IMR-90 (cell line): ENCODE results near the gene CLEC16A. TPM values are rescaled to one million over a fixed set of nuclear protein-coding genes. Genes with fewer than 3 reads are reported as not detected.

Experiments used
- ATAC-seq: fragments of 200-7000 bp; cut with Tn5 transposase; 2 replicates; pipeline ENCODE4 v1.9.1; 2020; ENCODE audit warnings: low read depth, mild to moderate bottlenecking, moderate library complexity
- BruUV-seq: library from RNA; stranded (reverse); fragments of 400-500 nt; replicated peaks from 2 replicates; lab custom pipeline; 2021; lab: Mats Ljungman, UMichigan
- CTCF ChIA-PET: fragments of 300-600 bp; formaldehyde crosslinking; extraction: SDS; loops from one replicate; lab custom pipeline; 2021; ENCODE audit warnings: antibody characterized with exemption; lab: Yijun Ruan, JAX
- POLR2A ChIA-PET: fragments of 300-600 bp; sonication (Branson Sonifier 250); formaldehyde crosslinking; loops from one replicate; lab custom pipeline; 2022; ENCODE audit warnings: antibody characterized with exemption; ENCODE audit not compliant: unreplicated experiment; lab: Charles Lee
- DNase-seq: peaks from one replicate; pipeline ENCODE4 v3.0.0; 2013
- H2AFZ ChIP-seq: replicated peaks from 2 replicates; pipeline ENCODE3; 2013; ENCODE audit warnings: low read length, mild to moderate bottlenecking; ENCODE audit not compliant: poor library complexity
- H2AK5ac ChIP-seq: 2 replicates; pipeline ENCODE4 v1.6.1; 2013; ENCODE audit warnings: low read depth, low read length, inconsistent platforms
- H2AK9ac ChIP-seq: replicated peaks from 2 replicates; pipeline ENCODE3; 2013; ENCODE audit warnings: mild to moderate bottlenecking, low read depth, low read length, moderate library complexity; ENCODE audit not compliant: poor library complexity
- H2BK120ac ChIP-seq: 2 replicates; pipeline ENCODE4 v1.6.1; 2013; ENCODE audit warnings: low read depth, low read length, inconsistent platforms
- H2BK15ac ChIP-seq: 3 replicates; pipeline ENCODE4 v1.6.1; 2013; ENCODE audit warnings: low read depth, low read length, inconsistent platforms
- H2BK20ac ChIP-seq: 2 replicates; pipeline ENCODE4 v1.6.1; 2013; ENCODE audit warnings: low read depth, mild to moderate bottlenecking, inconsistent platforms, low read length, moderate library complexity
- H2BK5ac ChIP-seq: 2 replicates; pipeline ENCODE4 v1.6.1; 2013; ENCODE audit warnings: mild to moderate bottlenecking, low read depth, low read length, inconsistent platforms; ENCODE audit not compliant: poor library complexity, severe bottlenecking
- H3K14ac ChIP-seq: replicated peaks from 2 replicates; pipeline ENCODE4 v1.6.1; 2013; ENCODE audit warnings: low read depth, low read length, inconsistent platforms
- H3K18ac ChIP-seq: 2 replicates; pipeline ENCODE4 v1.6.1; 2013; ENCODE audit warnings: low read depth, low read length, control low read depth
- H3K23ac ChIP-seq: 2 replicates; pipeline ENCODE4 v1.6.1; 2013; ENCODE audit warnings: low read depth, low read length, inconsistent platforms
- H3K27ac ChIP-seq: 2 replicates; pipeline ENCODE4 v1.5.1; 2013; ENCODE audit warnings: mild to moderate bottlenecking, control low read depth, low read length; ENCODE audit not compliant: insufficient read depth
- H3K27me3 ChIP-seq: 2 replicates; pipeline ENCODE4 v1.6.1; 2013; ENCODE audit warnings: low read length; ENCODE audit not compliant: control insufficient read depth, insufficient read depth
- H3K36me3 ChIP-seq: 2 replicates; pipeline ENCODE4 v1.6.1; 2013; ENCODE audit warnings: low read length, mixed read lengths; ENCODE audit not compliant: control insufficient read depth, insufficient read depth
- H3K4ac ChIP-seq: 2 replicates; pipeline ENCODE4 v1.6.1; 2013; ENCODE audit warnings: low read depth, low read length, inconsistent platforms
- H3K4me1 ChIP-seq: 2 replicates; pipeline ENCODE4 v1.6.1; 2013; ENCODE audit warnings: low read length, mixed read lengths; ENCODE audit not compliant: control insufficient read depth, insufficient read depth
- H3K4me2 ChIP-seq: 2 replicates; pipeline ENCODE4 v1.6.1; 2013; ENCODE audit warnings: low read depth, mild to moderate bottlenecking, control low read depth, low read length, moderate library complexity
- H3K4me3 ChIP-seq: 2 replicates; pipeline ENCODE4 v1.5.1; 2013; ENCODE audit warnings: low read depth, mild to moderate bottlenecking, control low read depth, low read length, moderate library complexity; ENCODE audit not compliant: insufficient read depth
- H3K56ac ChIP-seq: 2 replicates; pipeline ENCODE4 v1.6.1; 2013; ENCODE audit warnings: low read length, inconsistent platforms; ENCODE audit not compliant: insufficient read depth; ENCODE audit errors: extremely low read depth
- H3K79me1 ChIP-seq, 2 experiments: 2 replicates each; pipeline ENCODE4 v1.6.1; 2013; ENCODE audit warnings: low read length in 2 of 2, inconsistent platforms in 1 of 2, low read depth in 1 of 2
- H3K9ac ChIP-seq: 2 replicates; pipeline ENCODE4 v1.6.1; 2013; ENCODE audit warnings: low read depth, low read length, control low read depth
- H3K9me1 ChIP-seq: 2 replicates; pipeline ENCODE4 v1.6.1; 2013; ENCODE audit warnings: low read length, inconsistent platforms; ENCODE audit not compliant: insufficient read depth
- H3K9me3 ChIP-seq: 2 replicates; pipeline ENCODE4 v1.6.1; 2013; ENCODE audit warnings: low read length; ENCODE audit not compliant: control insufficient read depth, insufficient read depth
- H4K20me1 ChIP-seq: 2 replicates; pipeline ENCODE4 v1.6.1; 2013; ENCODE audit warnings: low read length, inconsistent platforms; ENCODE audit not compliant: insufficient read depth
- H4K5ac ChIP-seq: 2 replicates; pipeline ENCODE4 v1.6.1; 2013; ENCODE audit warnings: mild to moderate bottlenecking, low read depth, low read length, control low read depth
- H4K8ac ChIP-seq, 2 experiments: 2 replicates each; pipeline ENCODE4 v1.6.1; 2013; ENCODE audit warnings: low read depth in 2 of 2, low read length in 2 of 2, control low read depth in 1 of 2, inconsistent platforms in 1 of 2
- H4K91ac ChIP-seq: 2 replicates; pipeline ENCODE4 v1.6.1; 2013; ENCODE audit warnings: low read depth, low read length, inconsistent platforms; ENCODE audit not compliant: insufficient read depth
- BHLHE40 ChIP-seq: fragments of 150-350 bp; IDR thresholded peaks from 2 replicates; pipeline ENCODE4 v1.6.1; 2016; ENCODE audit warnings: mild to moderate bottlenecking, low read depth, low read length
- CEBPB ChIP-seq: IDR thresholded peaks from 2 replicates; pipeline ENCODE4 v1.6.1; 2012; ENCODE audit warnings: low read depth, low read length, improper control_type of control experiment
- MXI1 ChIP-seq: IDR thresholded peaks from 2 replicates; pipeline ENCODE4 v1.6.1; 2012; ENCODE audit warnings: low read depth, mild to moderate bottlenecking, low read length, moderate library complexity, borderline replicate concordance
- NFE2L2 ChIP-seq: fragments of 150-350 bp; IDR thresholded peaks from 2 replicates; pipeline ENCODE4 v1.6.1; 2016; ENCODE audit warnings: low read depth, mild to moderate bottlenecking, low read length
- POLR2A ChIP-seq: IDR thresholded peaks from 2 replicates; pipeline ENCODE4 v1.6.1; 2012; ENCODE audit warnings: mild to moderate bottlenecking, low read depth, low read length
- RAD21 ChIP-seq: IDR thresholded peaks from 2 replicates; pipeline ENCODE4 v1.6.1; 2012; ENCODE audit warnings: low read length, improper control_type of control experiment
- WGBS, 2 experiments: methylation state at CpG; one replicate each; pipeline versions ENCODE4 v1.1.5 to v1.1.7; 2013; ENCODE audit warnings: missing lambda C conversion rate in 2 of 2; ENCODE audit not compliant: insufficient read length in 1 of 2; ENCODE audit errors: extremely low coverage in 2 of 2; 5-methylcytosine and 5-hydroxymethylcytosine counted together
- dilution Hi-C: fragments of 300-500 bp; cut with HindIII; formaldehyde crosslinking; loops from one replicate; pipeline ENCODE4 v1.14.3; 2018; ENCODE audit warnings: low sequenced_read_pairs; ENCODE audit not compliant: unreplicated experiment
- in situ Hi-C: fragments of 300-500 bp; cut with MboI; formaldehyde crosslinking; loops from 3 replicates; pipeline ENCODE4 v1.14.3; 2019; ENCODE audit warnings: low sequenced_read_pairs, inconsistent platforms, mixed read lengths
- intact Hi-C: fragments of 100-400 bp; cut with micrococcal nuclease; formaldehyde crosslinking; loops from 2 replicates; pipeline ENCODE4 v1.10.0; 2022
- polyA plus RNA-seq, 3 experiments: library from polyadenylated mRNA; depleted of rRNA; stranded (reverse); fragments of >200 nt; gene quantifications; 2 replicates each; pipeline ENCODE4 v1.2.3, GENCODE V29; 2012; ENCODE audit warnings: low replicate concordance in 1 of 3
- total RNA-seq: library from RNA; depleted of rRNA; stranded (reverse); fragments of >200 nt; gene quantifications from 2 replicates; pipeline ENCODE4 v1.2.3, GENCODE V29; 2012

Gene CLEC16A
- total and polyA plus RNA-seq, 2 of the 4 experiments (the other 2 are of a cell fraction), result 15.9 to 16.5 TPM

- no peak for TF ChIP-seq RAD21
- no peak for TF ChIP-seq MXI1
- TF ChIP-seq POLR2A, result no peak
Measured at GRCh38 chr16:11053916-11054460, 109.6 kb downstream of the CLEC16A start (continued).

- H3K79me1 ChIP-seq, result no peaks in the 10 kb centered on the region
- no peaks in the 10 kb centered on the region for H4K20me1 ChIP-seq
- intact Hi-C loops, result no loop called here
- DNase-seq (peak; percentile 48), ATAC-seq (no peak)
- peak overlapping the region; percentile 90 for H2BK120ac ChIP-seq
- no peak overlapping the region for H3K4me3 ChIP-seq
- no peak overlapping the region for H2BK5ac ChIP-seq
- peaks cover 28% of the 10 kb centered on the region for H3K36me3 ChIP-seq
- H3K23ac ChIP-seq, result peak overlapping the region; percentile 45
- H3K27ac ChIP-seq, result peak overlapping the region; percentile 75; the same call in 1 of the 2 replicates
- peak overlapping the region; percentile 35 to 88; a peak in 3 of 4 replicates for H4K8ac ChIP-seq
- no peak overlapping the region for H3K4me2 ChIP-seq
- BruUV-seq, result no TSS peak
- peaks cover 7% of the 10 kb centered on the region for H3K4me1 ChIP-seq
- H3K9me3 ChIP-seq, result no peaks in the 10 kb centered on the region
- H2BK15ac ChIP-seq, result peak overlapping the region; percentile 93; the same call in 2 of the 3 replicates
- H3K56ac ChIP-seq, result no peak overlapping the region
- dilution Hi-C loops, result no loop called here
- peak overlapping the region; percentile 93 for H3K18ac ChIP-seq
- CTCF ChIA-PET, result no interaction called here
- H2AK5ac ChIP-seq, result peak overlapping the region; percentile 91
- peak overlapping the region; percentile 45 for H2AK9ac ChIP-seq
- H3K27me3 ChIP-seq, result no peaks in the 10 kb centered on the region
- H3K4ac ChIP-seq, result peak overlapping the region; percentile 97
- H4K91ac ChIP-seq, result peak overlapping the region; percentile 93
- POLR2A ChIA-PET, result no interaction called here
- no peak overlapping the region for H2AFZ ChIP-seq
- H3K9ac ChIP-seq, result no peak overlapping the region; the same call in 1 of the 2 replicates
- TF ChIP-seq POLR2A (no peak), BHLHE40 (no peak), CEBPB (peak; percentile 66; the same call in 1 of the 2 replicates), NFE2L2 (no peak)
- peaks cover 28% of the 10 kb centered on the region for H3K9me1 ChIP-seq
- H4K5ac ChIP-seq, result peak overlapping the region; percentile 92; the same call in 1 of the 2 replicates
- WGBS, 2 experiments, result 90% methylated on average over 2 of the region's 11 CpGs; no CpG with 5 or more reads in 1 of the 2 experiments
- in situ Hi-C loops, result no loop called here
- peak overlapping the region; percentile 86 for H2BK20ac ChIP-seq
- H3K14ac ChIP-seq, result peak overlapping the region; percentile 90
Measured at GRCh38 chr16:11056090-11056992, 112.0 kb downstream of the CLEC16A start.
